Limb (tissue), 2 donors: ENCODE measurements around the gene LRRC75A.

ENCODE experiments used
- DNase-seq, 2 donors: peaks; one replicate each; pipeline ENCODE4 v3.0.0-alpha.2; 2016; ENCODE audit errors: extremely low spot score in 2 of 2

The LRRC75A gene

GRCh38 chr17:16473044-16474011 is 18.7 kb downstream of the LRRC75A start:
- no peak for DNase-seq

GRCh38 chr17:16472539-16472938 is 19.5 kb downstream of the LRRC75A start:
- DNase-seq = no peak

GRCh38 chr17:16471295-16471694 is 20.7 kb downstream of the LRRC75A start:
- DNase-seq = no peak

- no peak for DNase-seq
Observed at GRCh38 chr17:16470265-16470664, 21.7 kb downstream of the LRRC75A start.

- DNase-seq = no peak
Observed at GRCh38 chr17:16468428-16468992, 23.5 kb downstream of the LRRC75A start.

- DNase-seq = no peak
Observed at GRCh38 chr17:16467886-16468285, 24.1 kb downstream of the LRRC75A start.

- DNase-seq = no peak
Observed at GRCh38 chr17:16467044-16467443, 24.9 kb downstream of the LRRC75A start.

GRCh38 chr17:16466407-16466806 is 25.6 kb downstream of the LRRC75A start:
- DNase-seq = no peak

- DNase-seq = no peak
Observed at GRCh38 chr17:16465861-16466338, 26.1 kb downstream of the LRRC75A start.

GRCh38 chr17:16465052-16465312 is 27.0 kb downstream of the LRRC75A start:
- DNase-seq = no peak

- DNase-seq = no peak
Observed at GRCh38 chr17:16464303-16465051, 27.5 kb downstream of the LRRC75A start.

- DNase-seq = peak in 1 of 2 donors; percentile 56
Observed at GRCh38 chr17:16463358-16464302, 28.4 kb downstream of the LRRC75A start.

GRCh38 chr17:16462070-16462864 is 29.7 kb downstream of the LRRC75A start:
- DNase-seq = no peak

GRCh38 chr17:16461606-16461866 is 30.5 kb downstream of the LRRC75A start:
- no peak for DNase-seq

- no peak for DNase-seq
Observed at GRCh38 chr17:16460796-16461605, 31.0 kb downstream of the LRRC75A start.

- DNase-seq = no peak
Observed at GRCh38 chr17:16459855-16460550, 32.0 kb downstream of the LRRC75A start.

- DNase-seq = no peak
Observed at GRCh38 chr17:16459271-16459670, 32.7 kb downstream of the LRRC75A start.

- DNase-seq = no peak
Observed at GRCh38 chr17:16456742-16457316, 35.2 kb downstream of the LRRC75A start.
